MM.1S (cell line): ENCODE measurements around the gene PTPRN.

Source experiments
- DNase-seq: peaks from one replicate; pipeline ENCODE4 v3.0.0-alpha.2; 2015
- H2AFZ ChIP-seq: fragments of 300-600 bp; sonication (generic); 2 replicates; pipeline ENCODE4 v1.6.0; 2016; ENCODE audit warnings: antibody characterized with exemption, low read length
- H3F3A ChIP-seq: fragments of 300-600 bp; sonication (generic); 2 replicates; pipeline ENCODE4 v1.6.1; 2016; ENCODE audit warnings: mild to moderate bottlenecking, antibody characterized with exemption, low read length, moderate library complexity, mixed read lengths; ENCODE audit not compliant: insufficient read depth
- H3K27ac ChIP-seq: fragments of 300-600 bp; sonication (generic); 2 replicates; pipeline ENCODE4 v1.5.1; 2016; ENCODE audit warnings: mild to moderate bottlenecking, low read length
- H3K27me3 ChIP-seq: fragments of 300-600 bp; sonication (generic); replicated peaks from 2 replicates; pipeline ENCODE4 v1.6.0; 2016; ENCODE audit warnings: low read length; ENCODE audit not compliant: insufficient read depth
- H3K36me3 ChIP-seq: fragments of 300-600 bp; sonication (generic); replicated peaks from 2 replicates; pipeline ENCODE4 v1.6.1; 2016; ENCODE audit warnings: mild to moderate bottlenecking, low read length, mixed read lengths; ENCODE audit not compliant: insufficient read depth
- H3K4me1 ChIP-seq: fragments of 300-600 bp; sonication (generic); 2 replicates; pipeline ENCODE4 v1.6.1; 2016; ENCODE audit warnings: low read length, mixed read lengths
- H3K4me2 ChIP-seq: fragments of 300-600 bp; sonication (generic); 2 replicates; pipeline ENCODE4 v1.6.0; 2016; ENCODE audit warnings: low read depth, low read length
- H3K4me3 ChIP-seq: fragments of 300-600 bp; sonication (generic); 2 replicates; pipeline ENCODE4 v1.5.1; 2016; ENCODE audit warnings: low read length, mixed read lengths
- H3K79me2 ChIP-seq: fragments of 300-600 bp; sonication (generic); 2 replicates; pipeline ENCODE4 v1.6.1; 2016; ENCODE audit warnings: mixed run types, low read length, mixed read lengths
- H3K9ac ChIP-seq: fragments of 300-600 bp; sonication (generic); 2 replicates; pipeline ENCODE4 v1.6.1; 2016; ENCODE audit warnings: low read length, mixed read lengths
- H3K9me2 ChIP-seq: fragments of 300-600 bp; sonication (generic); replicated peaks from 2 replicates; pipeline ENCODE4 v1.6.1; 2016; ENCODE audit warnings: mild to moderate bottlenecking, low read length, mixed read lengths; ENCODE audit not compliant: insufficient read depth
- H3K9me3 ChIP-seq: fragments of 300-600 bp; sonication (generic); replicated peaks from 2 replicates; pipeline ENCODE4 v1.6.1; 2016; ENCODE audit warnings: mild to moderate bottlenecking, low read length, mixed read lengths; ENCODE audit not compliant: insufficient read depth
- H4K20me1 ChIP-seq: fragments of 300-600 bp; sonication (generic); 2 replicates; pipeline ENCODE4 v1.6.1; 2016; ENCODE audit warnings: mild to moderate bottlenecking, low read length, moderate library complexity, mixed read lengths; ENCODE audit not compliant: insufficient read depth
- EZH2 ChIP-seq: fragments of 300-600 bp; sonication (generic); optimal IDR thresholded peaks from 2 replicates; pipeline ENCODE3; 2017; ENCODE audit warnings: low read depth, mild to moderate bottlenecking, antibody characterized with exemption, low read length, mixed read lengths
- EZH2phosphoT487 ChIP-seq: fragments of 300-600 bp; sonication (generic); IDR thresholded peaks from 2 replicates; pipeline ENCODE4 v1.6.1; 2018; ENCODE audit warnings: antibody characterized with exemption, low read length
- TF ChIP-seq, protein P1 (sequence below): fragments of 300-600 bp; sonication (generic); IDR thresholded peaks from 2 replicates; pipeline ENCODE4 v1.5.1; 2016; ENCODE audit warnings: antibody characterized with exemption, low read length, mixed read lengths

Gene PTPRN

DNA sequence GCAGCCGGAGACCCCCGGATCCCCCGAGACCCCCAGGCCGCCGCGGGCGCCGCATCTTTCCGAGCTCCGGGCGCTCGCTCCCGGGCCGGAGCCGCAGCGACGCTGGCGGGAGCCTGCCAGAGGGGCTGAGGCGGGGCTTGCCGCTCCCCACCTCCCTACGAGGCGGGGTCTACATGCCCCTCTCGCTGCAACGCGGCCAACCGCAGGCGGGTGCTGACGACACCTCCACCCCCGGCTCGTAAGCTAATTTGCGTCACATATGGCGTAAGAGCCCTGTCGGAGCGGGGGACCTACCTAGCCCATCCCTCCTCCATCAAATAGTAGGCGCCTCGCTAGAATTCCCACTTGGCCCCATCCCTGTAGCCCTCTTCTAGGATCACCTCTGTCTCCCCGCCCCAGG lies at the start of gene PTPRN:
TSS of gene PTPRN (minus strand) at position 124 of the 400 bp plus-strand sequence. CDS start at position 55, 69 bp downstream.
- peaks cover 49% of the 10 kb centered on the region for H3K27me3 ChIP-seq
- H3K9me3 ChIP-seq: no peaks in the 10 kb centered on the region
- no peak for DNase-seq
- H3K79me2 ChIP-seq: no peaks in the 10 kb centered on the region
- no peak within 1 kb of the TSS for H3K9ac ChIP-seq
- no peaks in the 10 kb centered on the region for H3F3A ChIP-seq
- H4K20me1 ChIP-seq: no peaks in the 10 kb centered on the region
- H3K27ac ChIP-seq: no peak within 1 kb of the TSS
- H3K4me1 ChIP-seq: no peaks in the 10 kb centered on the region
- TF ChIP-seq EZH2phosphoT487: no peak
- TF ChIP-seq, protein P1, sequence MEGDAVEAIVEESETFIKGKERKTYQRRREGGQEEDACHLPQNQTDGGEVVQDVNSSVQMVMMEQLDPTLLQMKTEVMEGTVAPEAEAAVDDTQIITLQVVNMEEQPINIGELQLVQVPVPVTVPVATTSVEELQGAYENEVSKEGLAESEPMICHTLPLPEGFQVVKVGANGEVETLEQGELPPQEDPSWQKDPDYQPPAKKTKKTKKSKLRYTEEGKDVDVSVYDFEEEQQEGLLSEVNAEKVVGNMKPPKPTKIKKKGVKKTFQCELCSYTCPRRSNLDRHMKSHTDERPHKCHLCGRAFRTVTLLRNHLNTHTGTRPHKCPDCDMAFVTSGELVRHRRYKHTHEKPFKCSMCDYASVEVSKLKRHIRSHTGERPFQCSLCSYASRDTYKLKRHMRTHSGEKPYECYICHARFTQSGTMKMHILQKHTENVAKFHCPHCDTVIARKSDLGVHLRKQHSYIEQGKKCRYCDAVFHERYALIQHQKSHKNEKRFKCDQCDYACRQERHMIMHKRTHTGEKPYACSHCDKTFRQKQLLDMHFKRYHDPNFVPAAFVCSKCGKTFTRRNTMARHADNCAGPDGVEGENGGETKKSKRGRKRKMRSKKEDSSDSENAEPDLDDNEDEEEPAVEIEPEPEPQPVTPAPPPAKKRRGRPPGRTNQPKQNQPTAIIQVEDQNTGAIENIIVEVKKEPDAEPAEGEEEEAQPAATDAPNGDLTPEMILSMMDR: no peak
- no peak for TF ChIP-seq EZH2
- no peak within 1 kb of the TSS for H3K4me3 ChIP-seq
- H2AFZ ChIP-seq: no peak within 1 kb of the TSS
- no peaks in the 10 kb centered on the region for H3K36me3 ChIP-seq
- H3K9me2 ChIP-seq: no peaks in the 10 kb centered on the region
- no peak within 1 kb of the TSS for H3K4me2 ChIP-seq

- Histone ChIP-seq H3K4me2 (no peak overlapping the region), H3K4me3 (no peak overlapping the region), H3K9ac (no peak overlapping the region)
Measured at GRCh38 chr2:219358170-219359075, 49.2 kb upstream of the PTPRN start.

GRCh38 chr2:219356834-219357233 lies 47.6 kb upstream of the PTPRN start:
- Histone ChIP-seq H3K9me2 (no peaks in the 10 kb centered on the region), H3F3A (no peaks in the 10 kb centered on the region), H3K4me2 (no peak overlapping the region), H4K20me1 (no peaks in the 10 kb centered on the region), H3K4me3 (no peak overlapping the region), H3K4me1 (no peaks in the 10 kb centered on the region), H3K9me3 (no peaks in the 10 kb centered on the region), H3K36me3 (no peaks in the 10 kb centered on the region), H3K79me2 (no peaks in the 10 kb centered on the region), H2AFZ (no peak overlapping the region), H3K9ac (no peak overlapping the region), H3K27me3 (peaks cover 10% of the 10 kb centered on the region; the same call in 1 of the 2 replicates), H3K27ac (no peak overlapping the region)
- DNase-seq: no peak
- TF ChIP-seq EZH2phosphoT487: no peak
- no peak for TF ChIP-seq EZH2
- TF ChIP-seq, protein P1: no peak

More at GRCh38 chr2:219358170-219359075, 49.2 kb upstream of the PTPRN start:
- H4K20me1 ChIP-seq: no peaks in the 10 kb centered on the region
- H3K27ac ChIP-seq: no peak overlapping the region
- H3K36me3 ChIP-seq: no peaks in the 10 kb centered on the region
- peaks cover 14% of the 10 kb centered on the region for H3K4me1 ChIP-seq
- peaks cover 7% of the 10 kb centered on the region for H3F3A ChIP-seq
- H3K27me3 ChIP-seq: peaks cover 10% of the 10 kb centered on the region; the same call in 1 of the 2 replicates
- H2AFZ ChIP-seq: no peak overlapping the region
- H3K9me3 ChIP-seq: no peaks in the 10 kb centered on the region
- no peak for TF ChIP-seq EZH2phosphoT487
- no peak for TF ChIP-seq EZH2
- TF ChIP-seq, protein P1: no peak
- no peaks in the 10 kb centered on the region for H3K9me2 ChIP-seq
- H3K79me2 ChIP-seq: no peaks in the 10 kb centered on the region
- no peak for DNase-seq
